ENCODE measurements around the gene MYH1.

The MYH1 gene

DNA sequence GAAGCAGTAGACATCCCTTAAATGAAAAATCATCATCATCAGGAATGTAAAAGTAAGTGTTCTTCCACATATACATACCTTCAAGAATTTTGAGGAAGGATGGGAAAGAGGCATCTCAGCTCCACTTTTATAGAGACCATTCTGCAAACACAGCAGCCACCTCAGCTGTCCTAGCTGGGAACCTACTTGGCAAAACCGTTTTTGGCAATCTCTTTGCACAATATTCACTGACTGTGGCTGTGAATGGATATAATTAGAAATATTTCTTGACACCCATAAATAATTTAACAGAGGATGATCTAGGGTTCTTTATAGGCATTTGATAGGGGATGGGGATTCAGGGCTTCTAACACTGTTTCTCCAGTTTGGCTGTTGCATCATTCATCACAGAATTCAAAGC, 48.9 kb downstream of the MYH1 start, which contains the start of gene MYH4:
MYH4 (minus strand) TSS at position 101 of the 400 bp plus-strand sequence. CDS start 2,814 bp downstream, outside the sequence.
- H3K4ac ChIP-seq (ENCODE audit: low read depth, low read length): no peak within 1 kb of the TSS
- H4K8ac ChIP-seq (ENCODE audit: low read depth, low read length): no peak within 1 kb of the TSS
- H2BK12ac ChIP-seq (ENCODE audit: low read length): no peak within 1 kb of the TSS
- no peak within 1 kb of the TSS for H2AK5ac ChIP-seq (ENCODE audit: low read length)
- WGBS (ENCODE audit: extremely low coverage, insufficient coverage, insufficient read length): no CpG with 5 or more reads among the region's 1 CpG
- DNase-seq: no peak
- H3K36me3 ChIP-seq (ENCODE audit: control insufficient read depth in 1 of 2, insufficient read depth in 2 of 2, low read length in 2 of 2): no peaks in the 10 kb centered on the region
- no peak within 1 kb of the TSS for H4K12ac ChIP-seq (ENCODE audit: low read depth, low read length)
- no peak within 1 kb of the TSS for H3K4me2 ChIP-seq (ENCODE audit: low read length)
- no peak within 1 kb of the TSS for H4K91ac ChIP-seq (ENCODE audit: low read depth, low read length)
- no peak within 1 kb of the TSS for H3K23ac ChIP-seq (ENCODE audit: low read length)
- no peaks in the 10 kb centered on the region for H3K9me3 ChIP-seq (ENCODE audit: insufficient read depth, low read depth, low read length)
- no peak within 1 kb of the TSS for H2BK120ac ChIP-seq (ENCODE audit: insufficient read depth, low read length, poor library complexity)
- no peaks in the 10 kb centered on the region for H3K79me1 ChIP-seq (ENCODE audit: low read length)
- H3K27me3 ChIP-seq (ENCODE audit: insufficient read depth, low read length): no peaks in the 10 kb centered on the region
- no peak within 1 kb of the TSS for H2AFZ ChIP-seq (ENCODE audit: insufficient read depth, low read length, poor library complexity)
- H3K27ac ChIP-seq (ENCODE audit: low read depth, low read length): no peak within 1 kb of the TSS
- no peak within 1 kb of the TSS for H3K9ac ChIP-seq (ENCODE audit: low read length)
- H3K79me2 ChIP-seq (ENCODE audit: control insufficient read depth, insufficient read depth, low read length, poor library complexity): no peaks in the 10 kb centered on the region
- H3K18ac ChIP-seq (ENCODE audit: low read length): no peak within 1 kb of the TSS
- no peak within 1 kb of the TSS for H3K4me3 ChIP-seq (ENCODE audit: low read depth, low read length)
- H3K4me1 ChIP-seq (ENCODE audit: control insufficient read depth in 1 of 2, insufficient read depth in 2 of 2, low read length in 2 of 2): no peaks in the 10 kb centered on the region
- H3K14ac ChIP-seq (ENCODE audit: low read length): no peak within 1 kb of the TSS
- H2BK5ac ChIP-seq (ENCODE audit: low read depth, low read length, poor library complexity): no peak within 1 kb of the TSS

GRCh38 chr17:10463402-10463801, 54.9 kb downstream of the MYH1 start:
- no peaks in the 10 kb centered on the region for H3K79me1 ChIP-seq (ENCODE audit: low read length)
- DNase-seq: no peak
- no peak overlapping the region for H3K4me2 ChIP-seq (ENCODE audit: low read length)
- no peak overlapping the region for H4K8ac ChIP-seq (ENCODE audit: low read depth, low read length)
- no peak overlapping the region for H3K23ac ChIP-seq (ENCODE audit: low read length)
- H2AK5ac ChIP-seq (ENCODE audit: low read length): no peak overlapping the region
- H2BK5ac ChIP-seq (ENCODE audit: low read depth, low read length, poor library complexity): no peak overlapping the region
- no peak overlapping the region for H3K14ac ChIP-seq (ENCODE audit: low read length)
- H3K79me2 ChIP-seq (ENCODE audit: control insufficient read depth, insufficient read depth, low read length, poor library complexity): no peaks in the 10 kb centered on the region
- no peak overlapping the region for H3K18ac ChIP-seq (ENCODE audit: low read length)
- H2BK12ac ChIP-seq (ENCODE audit: low read length): no peak overlapping the region
- H3K27me3 ChIP-seq (ENCODE audit: insufficient read depth, low read length): no peaks in the 10 kb centered on the region
- no peak overlapping the region for H3K27ac ChIP-seq (ENCODE audit: low read depth, low read length)
- no peak overlapping the region for H3K4ac ChIP-seq (ENCODE audit: low read depth, low read length)
- no peak overlapping the region for H3K9ac ChIP-seq (ENCODE audit: low read length)
- H4K91ac ChIP-seq (ENCODE audit: low read depth, low read length): no peak overlapping the region
- no peak overlapping the region for H2AFZ ChIP-seq (ENCODE audit: insufficient read depth, low read length, poor library complexity)
- H4K12ac ChIP-seq (ENCODE audit: low read depth, low read length): no peak overlapping the region
- WGBS (ENCODE audit: extremely low coverage, insufficient coverage, insufficient read length): no CpG with 5 or more reads among the region's 4 CpGs
- no peaks in the 10 kb centered on the region for H3K36me3 ChIP-seq (ENCODE audit: control insufficient read depth in 1 of 2, insufficient read depth in 2 of 2, low read length in 2 of 2)
- no peak overlapping the region for H3K4me3 ChIP-seq (ENCODE audit: low read depth, low read length)
- H3K4me1 ChIP-seq (ENCODE audit: control insufficient read depth in 1 of 2, insufficient read depth in 2 of 2, low read length in 2 of 2): no peaks in the 10 kb centered on the region
- H3K9me3 ChIP-seq (ENCODE audit: insufficient read depth, low read depth, low read length): no peaks in the 10 kb centered on the region
- no peak overlapping the region for H2BK120ac ChIP-seq (ENCODE audit: insufficient read depth, low read length, poor library complexity)

- Histone ChIP-seq H3K4me1 (ENCODE audit: control insufficient read depth in 1 of 2, insufficient read depth in 2 of 2, low read length in 2 of 2) (no peaks in the 10 kb centered on the region), H2BK120ac (ENCODE audit: insufficient read depth, low read length, poor library complexity) (no peak overlapping the region), H2AK5ac (ENCODE audit: low read length) (no peak overlapping the region), H2AFZ (ENCODE audit: insufficient read depth, low read length, poor library complexity) (no peak overlapping the region), H3K79me2 (ENCODE audit: control insufficient read depth, insufficient read depth, low read length, poor library complexity) (no peaks in the 10 kb centered on the region), H4K8ac (ENCODE audit: low read depth, low read length) (no peak overlapping the region), H3K4me2 (ENCODE audit: low read length) (no peak overlapping the region), H2BK5ac (ENCODE audit: low read depth, low read length, poor library complexity) (no peak overlapping the region), H3K18ac (ENCODE audit: low read length) (no peak overlapping the region), H4K12ac (ENCODE audit: low read depth, low read length) (no peak overlapping the region), H3K23ac (ENCODE audit: low read length) (no peak overlapping the region), H3K4ac (ENCODE audit: low read depth, low read length) (no peak overlapping the region), H4K91ac (ENCODE audit: low read depth, low read length) (no peak overlapping the region), H3K27me3 (ENCODE audit: insufficient read depth, low read length) (no peaks in the 10 kb centered on the region), H3K9ac (ENCODE audit: low read length) (no peak overlapping the region), H3K4me3 (ENCODE audit: low read depth, low read length) (no peak overlapping the region), H3K27ac (ENCODE audit: low read depth, low read length) (no peak overlapping the region), H3K79me1 (ENCODE audit: low read length) (no peaks in the 10 kb centered on the region), H3K14ac (ENCODE audit: low read length) (no peak overlapping the region), H2BK12ac (ENCODE audit: low read length) (no peak overlapping the region), H3K9me3 (ENCODE audit: insufficient read depth, low read depth, low read length) (no peaks in the 10 kb centered on the region), H3K36me3 (ENCODE audit: control insufficient read depth in 1 of 2, insufficient read depth in 2 of 2, low read length in 2 of 2) (no peaks in the 10 kb centered on the region)
- no peak for DNase-seq
- WGBS (ENCODE audit: extremely low coverage, insufficient coverage, insufficient read length): no CpG with 5 or more reads among the region's 4 CpGs
These were observed 58.3 kb downstream of the MYH1 start for GRCh38 chr17:10460062-10460461.

- Histone ChIP-seq H2AK5ac (ENCODE audit: low read length) (no peak overlapping the region), H3K4ac (ENCODE audit: low read depth, low read length) (no peak overlapping the region), H3K27ac (ENCODE audit: low read depth, low read length) (no peak overlapping the region), H4K8ac (ENCODE audit: low read depth, low read length) (no peak overlapping the region), H3K79me2 (ENCODE audit: control insufficient read depth, insufficient read depth, low read length, poor library complexity) (no peaks in the 10 kb centered on the region), H3K14ac (ENCODE audit: low read length) (no peak overlapping the region), H3K36me3 (ENCODE audit: control insufficient read depth in 1 of 2, insufficient read depth in 2 of 2, low read length in 2 of 2) (no peaks in the 10 kb centered on the region), H2BK5ac (ENCODE audit: low read depth, low read length, poor library complexity) (no peak overlapping the region), H3K4me2 (ENCODE audit: low read length) (no peak overlapping the region), H4K12ac (ENCODE audit: low read depth, low read length) (no peak overlapping the region), H3K18ac (ENCODE audit: low read length) (no peak overlapping the region), H3K79me1 (ENCODE audit: low read length) (no peaks in the 10 kb centered on the region), H3K9me3 (ENCODE audit: insufficient read depth, low read depth, low read length) (no peaks in the 10 kb centered on the region), H2AFZ (ENCODE audit: insufficient read depth, low read length, poor library complexity) (no peak overlapping the region), H3K27me3 (ENCODE audit: insufficient read depth, low read length) (no peaks in the 10 kb centered on the region), H3K4me1 (ENCODE audit: control insufficient read depth in 1 of 2, insufficient read depth in 2 of 2, low read length in 2 of 2) (no peaks in the 10 kb centered on the region), H2BK120ac (ENCODE audit: insufficient read depth, low read length, poor library complexity) (no peak overlapping the region), H3K4me3 (ENCODE audit: low read depth, low read length) (no peak overlapping the region), H3K23ac (ENCODE audit: low read length) (no peak overlapping the region), H4K91ac (ENCODE audit: low read depth, low read length) (no peak overlapping the region), H3K9ac (ENCODE audit: low read length) (no peak overlapping the region), H2BK12ac (ENCODE audit: low read length) (no peak overlapping the region)
- DNase-seq: no peak
- no CpG with 5 or more reads among the region's 3 CpGs for WGBS (ENCODE audit: extremely low coverage, insufficient coverage, insufficient read length)
These were observed 59.6 kb downstream of the MYH1 start for GRCh38 chr17:10458701-10459100.

Measured in trophoblast cell (in vitro differentiated cells and primary cell).